DMS 273 treated with DMSO at 0.1 percent for 48 hours (cell line): ENCODE measurements around the gene NPFFR1.

ENCODE experiments used
- DNase-seq: peaks from one replicate; lab custom pipeline; 2025; lab: John Stamatoyannopoulos, UW

NPFFR1 gene

GRCh38 chr10:70315276-70315675 lies 31.5 kb upstream of the NPFFR1 start:
- DNase-seq = no peak

- no peak for DNase-seq
These were observed 29.2 kb upstream of the NPFFR1 start for GRCh38 chr10:70312972-70313371.

- DNase-seq = no peak
These were observed 28.4 kb upstream of the NPFFR1 start for GRCh38 chr10:70312249-70312648.

DNA sequence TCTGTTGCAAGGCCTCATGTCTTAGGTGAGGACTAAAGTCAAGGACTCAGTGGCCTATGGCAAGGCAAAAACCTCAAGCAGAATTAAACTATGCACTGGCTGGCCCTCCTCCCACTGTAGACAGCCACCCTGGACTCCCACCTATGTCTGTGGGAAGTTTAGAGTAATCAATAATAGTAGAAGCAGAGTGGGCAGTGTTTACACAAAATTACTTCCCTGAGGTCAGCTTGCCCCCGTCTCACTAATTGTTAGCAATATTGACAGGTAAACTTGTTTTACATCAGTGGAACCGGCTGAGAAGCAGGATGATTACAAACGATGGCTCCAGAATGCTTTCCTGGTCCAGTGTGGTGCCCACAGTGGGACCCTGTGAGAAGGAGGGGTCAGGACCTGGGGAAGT lies 27.9 kb upstream of the NPFFR1 start:
- DNase-seq = no peak

GRCh38 chr10:70309661-70310060 lies 25.9 kb upstream of the NPFFR1 start:
- DNase-seq = no peak

DNA sequence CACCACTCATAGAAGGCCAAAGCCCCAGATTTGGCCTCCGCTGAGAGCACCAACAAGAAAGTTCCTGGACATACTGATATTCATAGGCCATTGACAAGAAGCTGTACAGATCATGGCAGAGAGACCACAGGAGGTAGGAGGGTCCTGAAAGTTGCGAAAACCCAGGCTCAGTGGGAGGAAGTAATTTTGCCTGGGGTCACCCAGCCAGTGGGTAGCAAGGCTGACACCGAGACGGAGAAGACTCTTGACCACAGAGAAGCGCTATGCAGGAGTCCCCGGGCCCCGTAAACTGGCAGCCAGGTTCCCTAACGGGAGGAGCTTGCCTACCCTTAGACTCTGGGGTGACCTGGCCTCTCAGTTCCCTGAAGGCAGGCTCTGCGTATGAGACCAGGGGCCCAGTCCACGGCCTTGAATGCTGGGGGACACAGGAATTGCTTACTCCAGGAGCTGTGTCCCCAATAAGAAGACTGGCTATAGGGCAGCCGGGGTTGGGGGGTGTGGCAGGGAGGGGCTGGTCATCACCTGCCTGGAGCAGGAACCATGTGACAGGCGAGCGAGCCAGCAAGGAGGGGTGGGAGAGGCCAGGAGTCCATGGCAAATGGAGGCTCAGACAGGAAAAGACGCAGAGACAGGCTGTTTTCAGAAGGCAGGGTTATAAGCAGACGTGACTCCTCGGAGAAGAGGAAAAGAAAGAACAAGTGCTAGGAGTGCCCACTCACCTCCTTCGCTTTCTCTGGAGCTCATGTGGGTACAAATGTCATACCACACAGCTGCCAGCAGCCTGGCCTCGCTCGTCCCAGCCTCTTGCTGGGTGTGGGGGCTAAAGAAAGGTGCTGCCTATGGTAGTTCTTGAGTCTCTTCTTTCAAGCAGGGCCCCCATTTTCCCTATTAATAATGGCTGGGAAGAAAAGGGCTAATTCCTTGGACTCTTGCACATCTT lies 24.6 kb upstream of the NPFFR1 start:
- DNase-seq = no peak

DNA sequence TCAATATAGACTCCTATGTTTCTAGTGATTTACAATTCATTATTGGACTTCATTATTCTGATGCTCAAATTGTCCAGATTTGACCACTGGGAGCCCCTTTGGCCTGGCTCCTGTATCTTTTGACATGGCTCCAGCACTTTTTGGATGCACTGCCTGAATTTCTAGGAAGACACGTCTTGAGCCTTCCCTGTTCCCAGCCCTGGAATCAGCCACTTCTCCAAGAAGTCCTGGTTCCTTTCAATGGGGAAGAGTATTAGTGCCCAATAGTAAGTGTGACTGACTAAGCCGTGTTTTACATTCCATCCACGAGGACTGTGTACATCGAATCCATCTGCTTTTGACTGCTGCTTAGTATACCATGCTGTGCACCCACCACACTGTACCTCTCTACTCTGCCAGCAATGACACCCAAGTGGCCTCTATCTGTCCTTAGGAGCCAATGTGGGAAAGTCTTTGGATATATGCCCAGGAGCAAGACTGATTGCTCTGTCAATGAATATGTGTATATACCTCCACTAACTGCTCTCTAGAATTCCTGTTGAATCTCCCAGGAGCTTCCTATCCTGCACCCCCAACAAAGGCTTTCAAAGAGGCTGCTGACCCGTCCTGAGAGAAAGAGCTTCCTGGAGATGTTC lies 23.2 kb upstream of the NPFFR1 start:
- DNase-seq = no peak

GRCh38 chr10:70306181-70306705 lies 22.4 kb upstream of the NPFFR1 start:
- no peak for DNase-seq

- DNase-seq = no peak
These were observed 19.9 kb upstream of the NPFFR1 start for GRCh38 chr10:70303730-70304129.

GRCh38 chr10:70302292-70302691 lies 18.5 kb upstream of the NPFFR1 start:
- DNase-seq = no peak

- DNase-seq = no peak
These were observed 17.2 kb upstream of the NPFFR1 start for GRCh38 chr10:70300908-70301597.

DNA sequence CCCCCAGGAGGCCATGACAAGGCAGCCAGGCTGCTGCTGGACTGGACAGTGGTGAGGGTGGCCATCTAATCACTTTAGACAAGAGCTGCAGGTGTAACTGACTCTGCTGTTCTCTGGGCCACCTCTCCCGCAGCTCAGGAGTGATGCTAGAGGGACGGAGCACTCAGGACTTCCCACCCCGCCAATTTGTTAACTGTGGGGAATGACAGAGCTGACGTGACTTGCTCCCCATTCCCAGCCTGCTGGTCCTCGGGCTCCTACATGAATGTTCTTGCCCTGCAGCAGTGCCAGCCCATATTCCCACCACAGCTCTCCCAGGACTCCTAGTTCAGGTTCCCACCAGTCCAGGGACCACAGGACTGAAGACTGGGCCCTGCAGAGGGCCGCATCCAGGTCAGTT lies 16.7 kb upstream of the NPFFR1 start:
- DNase-seq = no peak

DNA sequence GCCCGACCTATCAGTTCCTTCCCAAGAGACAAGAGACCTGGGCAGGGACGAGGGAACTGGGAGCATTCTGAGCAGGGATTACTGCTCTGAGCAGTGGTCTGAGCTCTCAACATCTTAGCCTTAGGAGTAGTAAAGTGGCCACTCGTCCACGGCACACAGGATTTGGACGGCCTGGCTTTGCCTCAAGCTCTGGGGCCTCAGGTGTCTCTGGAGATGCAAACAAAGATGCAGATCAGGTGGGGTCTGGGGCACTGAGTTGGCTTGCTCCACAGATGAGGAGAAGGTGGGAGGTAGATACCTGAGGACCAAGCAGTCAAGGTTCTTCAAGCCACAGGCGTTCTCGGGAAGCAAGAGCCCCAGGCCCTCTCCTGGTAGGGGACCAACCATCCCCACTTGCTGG lies 16.1 kb upstream of the NPFFR1 start:
- no peak for DNase-seq

GRCh38 chr10:70298393-70298792 lies 14.6 kb upstream of the NPFFR1 start:
- no peak for DNase-seq

- no peak for DNase-seq
These were observed 13.4 kb upstream of the NPFFR1 start for GRCh38 chr10:70297224-70297623.

GRCh38 chr10:70296406-70296899 lies 12.6 kb upstream of the NPFFR1 start:
- DNase-seq = peak; percentile 35

DNA sequence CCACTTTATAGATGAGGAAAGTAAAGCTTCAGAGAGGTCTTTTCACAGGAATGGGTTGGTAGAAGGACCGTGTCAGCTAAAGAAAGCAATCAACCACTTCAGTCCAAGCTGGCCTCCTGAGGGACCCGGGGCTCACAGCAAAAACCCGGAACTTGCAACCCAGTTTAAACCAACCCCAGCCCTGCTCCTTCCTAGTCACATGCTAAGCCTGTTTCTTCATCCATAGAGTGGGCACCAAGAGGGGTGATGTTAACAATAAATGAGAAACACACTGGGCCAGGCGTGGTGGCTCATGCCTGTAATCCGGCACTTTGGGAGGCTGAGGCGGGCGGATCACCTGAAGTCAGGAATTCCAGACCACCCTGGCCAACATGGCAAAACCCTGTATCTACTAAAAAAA lies 12.1 kb upstream of the NPFFR1 start:
- no peak for DNase-seq

GRCh38 chr10:70295321-70295720 lies 11.5 kb upstream of the NPFFR1 start:
- DNase-seq = no peak

DNA sequence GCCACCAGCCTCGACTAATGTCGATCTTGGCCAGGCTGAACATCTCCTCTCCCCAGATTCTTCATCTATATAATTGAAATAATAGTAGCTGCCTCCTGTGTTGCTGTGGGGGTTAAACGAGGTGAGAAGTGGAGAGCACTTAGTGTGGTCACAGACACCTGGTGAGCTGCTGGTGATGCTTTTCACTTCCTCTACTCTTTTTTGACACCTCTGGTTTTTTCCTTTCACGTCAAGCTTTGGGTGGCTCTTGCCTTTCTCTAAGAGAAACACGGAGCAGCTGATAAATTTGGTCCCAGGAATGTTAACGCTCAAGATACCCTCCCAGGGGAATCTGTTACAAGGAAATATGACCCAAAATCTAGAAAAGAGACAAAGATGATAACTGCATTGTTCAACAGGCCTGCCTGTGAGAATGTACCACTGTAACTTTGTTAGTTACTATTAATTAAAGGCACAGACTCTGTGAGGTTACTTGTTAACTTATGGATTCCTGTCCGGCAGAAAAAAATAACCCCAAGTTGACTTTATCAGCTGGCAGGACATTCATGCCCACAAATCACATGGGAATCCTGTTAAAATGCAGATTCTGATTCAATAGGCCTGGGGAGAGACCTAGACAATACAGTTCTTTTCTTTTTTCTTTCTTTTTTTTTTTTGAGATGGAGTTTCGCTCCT lies 9.5 kb upstream of the NPFFR1 start:
- no peak for DNase-seq

DNA sequence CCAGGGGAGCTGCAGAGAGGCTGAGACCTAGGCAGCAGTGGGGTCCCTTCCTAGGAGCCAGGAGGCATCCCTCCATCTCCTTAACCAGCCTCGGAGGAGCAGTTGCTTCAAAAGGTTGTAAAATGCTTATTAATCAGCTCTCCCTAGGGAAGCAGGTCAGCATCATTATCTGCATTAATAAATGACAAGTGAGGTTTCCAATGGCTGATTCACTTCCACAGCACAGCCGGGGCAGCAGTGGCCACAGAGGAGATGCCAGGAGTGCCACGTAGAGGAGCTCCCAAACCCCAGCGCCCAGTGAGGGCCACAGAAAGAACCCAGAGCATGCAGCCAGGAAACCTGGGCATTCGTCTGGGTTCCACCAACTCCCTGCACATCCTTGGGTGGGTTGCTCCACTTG lies 8.2 kb upstream of the NPFFR1 start:
- DNase-seq = no peak

DNA sequence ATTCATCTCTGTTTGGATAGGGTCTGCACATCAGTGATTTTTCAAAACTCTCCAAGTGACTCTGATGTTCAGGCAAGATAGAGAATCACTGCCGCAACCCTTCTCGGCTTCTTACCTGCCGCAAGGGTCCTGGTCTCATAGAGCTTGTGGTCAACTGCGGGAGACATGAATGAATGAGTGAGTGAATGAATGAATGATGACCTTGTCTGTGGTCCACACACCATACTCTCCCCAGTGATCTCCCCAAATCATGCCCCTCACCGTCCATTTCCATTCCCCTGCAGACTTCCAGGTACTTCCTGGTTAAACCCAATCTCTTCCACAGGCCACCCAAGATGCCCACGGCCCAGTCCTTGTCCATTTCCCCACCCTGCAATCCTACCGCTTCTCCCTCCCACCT lies 5.9 kb upstream of the NPFFR1 start:
- DNase-seq = no peak

- no peak for DNase-seq
These were observed 2.8 kb upstream of the NPFFR1 start for GRCh38 chr10:70286616-70287015.
